Skeletal muscle cell (primary cell): ENCODE measurements around the gene TRIM14.

Experiments
- DNase-seq: peaks from one replicate; pipeline ENCODE4 v3.0.0-alpha.2; 2010; ENCODE audit warnings: low read depth
- H3K4me3 ChIP-seq: 2 replicates; pipeline ENCODE4 v1.5.1; 2011; ENCODE audit warnings: low read depth, mild to moderate bottlenecking, control low read depth, low read length, moderate library complexity

The TRIM14 gene

GRCh38 chr9:98064623-98065392 is 54.2 kb downstream of the TRIM14 start:
- no peak for DNase-seq

GRCh38 chr9:98062161-98062560 is 56.9 kb downstream of the TRIM14 start:
- H3K4me3 ChIP-seq = no peak overlapping the region
- no peak for DNase-seq

More at GRCh38 chr9:98064623-98065392, 54.2 kb downstream of the TRIM14 start:
- H3K4me3 ChIP-seq = no peak overlapping the region

- DNase-seq = no peak
- H3K4me3 ChIP-seq = peak overlapping the region; percentile 84
Measured at GRCh38 chr9:98057138-98057799, 61.8 kb downstream of the TRIM14 start.

DNA sequence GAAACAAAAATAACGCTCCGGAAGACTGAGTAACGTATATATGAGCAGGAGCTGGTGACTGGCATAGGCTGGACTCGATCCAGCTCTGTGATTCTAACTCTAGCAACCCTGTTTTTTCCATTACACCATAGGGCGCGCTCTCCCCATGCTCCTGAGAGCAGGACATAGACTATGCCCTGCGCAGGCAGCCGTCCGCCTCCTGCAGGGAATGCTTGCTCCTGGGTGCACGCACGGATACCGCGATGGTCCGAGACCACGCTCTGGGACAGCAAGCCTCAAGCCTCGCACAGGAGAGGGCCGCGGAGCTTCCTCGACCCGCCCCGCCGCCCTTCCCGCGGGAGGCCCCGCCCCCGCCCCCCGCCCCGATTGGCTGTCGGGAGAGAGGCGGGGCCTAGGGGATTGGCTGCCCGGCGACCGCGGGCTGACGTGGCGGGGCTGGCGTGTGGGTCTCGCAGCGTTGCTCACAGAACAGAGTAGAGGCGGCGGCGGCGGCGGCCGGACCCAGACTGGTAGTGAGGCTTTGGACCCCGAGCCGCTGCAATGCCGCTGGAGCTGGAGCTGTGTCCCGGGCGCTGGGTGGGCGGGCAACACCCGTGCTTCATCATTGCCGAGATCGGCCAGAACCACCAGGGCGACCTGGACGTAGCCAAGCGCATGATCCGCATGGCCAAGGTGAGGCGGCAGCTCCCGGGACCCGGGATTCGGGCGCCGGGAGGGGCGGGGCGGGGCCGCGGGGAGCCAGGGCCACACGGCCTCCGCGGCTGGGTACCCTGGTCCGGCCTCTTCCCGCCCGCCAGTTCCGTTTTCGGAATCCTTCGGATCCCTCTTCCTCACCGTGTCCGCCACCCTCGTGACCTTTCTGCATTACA is 62.5 kb downstream of the TRIM14 start, which contains the start of gene NANS:
TSS of gene NANS (plus strand) at position 464 of the 869 bp plus-strand sequence. CDS start at position 541, 77 bp downstream.
- peak; percentile 90 for DNase-seq
- H3K4me3 ChIP-seq = peak within 1 kb of the TSS; percentile 84

- DNase-seq = no peak
- H3K4me3 ChIP-seq = no peak overlapping the region
Measured at GRCh38 chr9:98054376-98054951, 64.6 kb downstream of the TRIM14 start.

DNA sequence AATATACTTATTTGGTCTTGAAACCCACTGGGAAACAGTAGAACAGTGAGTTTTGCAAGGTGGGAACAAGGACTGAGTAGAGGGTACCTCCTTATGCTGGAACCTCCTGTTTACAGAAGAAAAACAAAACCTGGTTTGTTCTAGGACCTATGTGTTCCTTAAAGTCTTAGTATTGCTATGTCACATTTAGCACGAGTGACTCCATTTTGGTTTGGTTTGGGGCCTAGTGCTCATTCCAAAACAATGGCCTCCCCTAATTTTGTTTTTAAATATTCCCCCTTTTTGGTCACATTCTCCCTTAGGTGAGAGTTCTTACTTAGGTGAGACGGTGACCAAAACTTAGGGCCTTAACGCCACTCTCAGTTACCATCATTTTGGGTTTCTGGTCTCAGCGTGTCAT is 68.7 kb downstream of the TRIM14 start:
- H3K4me3 ChIP-seq = no peak overlapping the region
- no peak for DNase-seq

DNA sequence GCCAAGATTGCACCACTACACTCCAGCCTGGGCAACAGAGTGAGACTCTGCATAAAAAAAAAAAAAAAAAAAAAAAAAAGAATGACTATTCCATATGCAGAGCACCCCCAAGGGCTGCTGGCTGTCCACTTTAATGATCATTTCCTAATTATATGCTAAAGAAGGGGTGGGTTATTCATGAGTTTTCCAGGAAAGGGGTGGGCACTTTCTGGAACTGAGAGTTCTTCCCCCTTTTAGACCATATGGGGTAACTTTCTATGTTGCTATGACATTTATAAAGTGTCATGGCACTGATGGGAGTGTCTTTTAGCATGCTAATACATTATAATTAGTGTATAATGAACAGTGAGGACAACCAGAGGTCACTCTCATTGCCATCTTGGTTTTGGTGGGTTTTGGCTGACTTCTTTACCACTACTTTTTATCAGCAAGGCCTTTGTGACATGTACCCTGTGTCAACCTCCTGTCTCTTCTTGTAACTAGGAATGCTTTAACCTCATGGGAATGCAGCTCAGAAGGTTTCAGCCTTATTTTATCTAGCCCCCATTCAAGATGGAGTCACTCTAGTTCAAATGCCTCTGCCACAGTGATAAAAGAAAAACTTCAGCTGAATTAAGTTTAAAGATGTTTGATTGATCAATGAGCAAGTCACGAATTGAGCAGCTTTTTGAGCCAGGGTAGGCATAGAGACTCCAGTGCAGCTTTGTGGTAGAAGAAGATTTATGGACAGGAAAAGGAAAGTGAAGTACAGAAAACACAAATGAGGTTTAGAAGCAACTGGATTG is 69.5 kb downstream of the TRIM14 start:
- H3K4me3 ChIP-seq = no peak overlapping the region
- no peak for DNase-seq

- no peak overlapping the region for H3K4me3 ChIP-seq
- no peak for DNase-seq
Measured at GRCh38 chr9:98047002-98047401, 72.0 kb downstream of the TRIM14 start.

DNA sequence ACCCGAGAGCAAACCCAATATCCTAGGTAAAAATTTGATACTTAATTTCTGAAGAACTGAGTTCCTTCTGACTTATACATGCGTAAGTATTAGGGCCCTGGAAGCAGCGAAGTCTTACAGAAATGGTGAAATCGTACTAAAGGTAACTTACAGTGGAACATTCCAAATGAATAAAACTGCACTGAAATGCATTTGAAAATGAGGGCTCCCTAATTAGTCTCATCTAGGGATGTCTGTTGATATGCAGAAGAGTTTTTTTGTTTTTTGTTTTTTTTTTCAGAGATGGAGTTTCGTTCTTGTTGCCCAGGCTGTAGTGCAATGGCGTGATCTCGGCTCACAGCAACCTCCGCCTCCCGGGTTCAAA is 72.9 kb downstream of the TRIM14 start:
- H3K4me3 ChIP-seq = no peak overlapping the region
- no peak for DNase-seq

GRCh38 chr9:98045234-98046179 is 73.5 kb downstream of the TRIM14 start:
- H3K4me3 ChIP-seq = peak overlapping the region; percentile 18
- no peak for DNase-seq

- no peak overlapping the region for H3K4me3 ChIP-seq
- no peak for DNase-seq
Measured at GRCh38 chr9:98043915-98044314, 75.1 kb downstream of the TRIM14 start.

GRCh38 chr9:98040212-98040611 is 78.8 kb downstream of the TRIM14 start:
- no peak for DNase-seq
- H3K4me3 ChIP-seq = no peak overlapping the region

GRCh38 chr9:98039607-98040017 is 79.4 kb downstream of the TRIM14 start:
- no peak overlapping the region for H3K4me3 ChIP-seq
- no peak for DNase-seq

DNA sequence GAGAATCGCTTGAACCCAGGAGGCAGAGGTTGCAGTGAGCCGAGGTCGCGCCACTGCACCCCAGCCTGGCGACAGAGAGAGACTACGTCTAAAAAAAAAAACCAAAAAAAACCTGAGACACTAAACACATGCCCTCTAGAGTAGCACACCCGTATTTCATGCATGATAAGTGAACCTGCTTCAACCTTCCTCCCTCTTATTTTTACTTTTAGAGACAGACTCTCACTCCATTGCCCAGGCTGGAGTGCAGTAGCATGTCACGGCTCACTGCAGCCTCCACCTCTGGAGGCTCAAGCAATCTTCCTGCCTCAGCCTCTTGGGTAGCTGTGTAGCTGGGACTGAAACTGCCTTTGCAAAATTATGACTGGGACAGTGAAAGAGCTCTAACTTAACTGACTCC is 80.1 kb downstream of the TRIM14 start:
- DNase-seq = no peak
- no peak overlapping the region for H3K4me3 ChIP-seq

- no peak for DNase-seq
- H3K4me3 ChIP-seq = no peak overlapping the region
Measured at GRCh38 chr9:98037357-98037756, 81.7 kb downstream of the TRIM14 start.

DNA sequence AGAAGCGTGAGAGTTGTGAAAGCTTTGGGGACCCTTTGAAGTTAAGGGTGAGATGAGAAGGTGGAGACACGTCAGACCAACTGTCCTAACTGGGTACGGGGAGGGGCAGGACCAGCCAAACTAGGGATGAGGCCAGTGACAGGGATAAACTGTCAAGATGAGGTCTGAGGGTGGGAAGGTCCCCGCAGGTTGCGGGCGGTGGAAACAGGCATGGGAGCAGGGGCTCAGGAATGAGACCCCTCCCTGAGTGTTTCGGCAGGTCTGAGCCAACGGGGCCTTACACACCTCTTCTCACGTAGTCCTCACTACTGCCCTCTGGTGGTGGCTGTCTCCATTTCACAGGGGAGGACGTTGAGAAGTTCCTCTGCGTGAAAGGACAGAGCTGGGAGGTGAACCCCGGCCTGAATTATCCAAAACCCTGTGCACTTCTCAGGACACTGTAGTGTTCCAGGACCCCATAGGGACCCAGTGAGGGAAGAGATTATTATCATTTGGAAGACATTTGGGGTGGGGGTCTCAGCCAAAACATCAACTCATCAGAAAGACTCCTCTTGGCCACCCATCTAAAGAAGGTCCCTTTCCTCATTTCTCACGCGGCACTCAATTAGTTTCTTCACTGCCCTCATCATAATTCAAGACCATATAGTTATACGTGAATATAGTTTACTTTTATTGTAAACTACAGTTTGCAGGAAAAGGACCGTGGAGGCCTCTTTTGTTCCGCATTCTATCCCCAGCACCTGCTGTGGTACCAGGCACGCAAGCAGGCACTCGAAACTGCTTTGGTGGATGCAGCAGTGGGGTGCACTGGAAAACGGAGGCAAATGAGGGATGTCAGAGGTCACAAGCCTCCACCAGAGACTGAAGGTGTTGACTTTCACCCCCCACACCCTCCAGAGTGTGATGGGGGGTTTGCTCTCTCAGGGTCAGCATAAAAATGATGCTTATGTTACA is 84.2 kb downstream of the TRIM14 start:
- H3K4me3 ChIP-seq = no peak overlapping the region
- DNase-seq = no peak

GRCh38 chr9:98031935-98032334 is 87.1 kb downstream of the TRIM14 start:
- H3K4me3 ChIP-seq = no peak overlapping the region
- DNase-seq = no peak
